ENCODE data around the gene OAS2.

GRCh38 chr12:112947314-112947713 lies 31.0 kb upstream of the OAS2 start:
- TF ChIP-seq POLR2AphosphoS5 (IDR thresholded peaks at IDR 0.05; ENCODE audit: low read depth, low read length) (no peak), TAF1 (IDR thresholded peaks at IDR 0.05; ENCODE audit: borderline replicate concordance, insufficient read depth, low read length) (no peak)

Measured in PFSK-1 (cell line).